Adipose tissue (tissue), 3 donors: ENCODE data around the gene MZF1. TPM values are rescaled to one million over a fixed set of nuclear protein-coding genes. Genes with fewer than 3 reads are reported as not detected.

Experiments used
- H3K27ac ChIP-seq: one replicate; pipeline ENCODE4 v1.5.1; 2013; ENCODE audit warnings: low read depth, low read length
- WGBS, 3 donors: extraction: QIAGEN DNeasy Blood & Tissue Kit; methylation state at CpG; one replicate each; pipeline ENCODE4 v1.1.7; 2013; 5-methylcytosine and 5-hydroxymethylcytosine counted together
- polyA plus RNA-seq, 3 donors: library from polyadenylated mRNA; stranded (reverse); fragments of 200-250 nt; gene quantifications; one replicate each; pipeline ENCODE4 v1.2.3, GENCODE V29; 2013
- donor health status: healthy with polysubstance abuse.
- donor health status: Bipolar disorder and iron deficiency.
- donor health status: healthy.

MZF1 gene
- polyA plus RNA-seq, 3 donors: 11.2 to 16.4 (median 14.7) TPM

- peak within 1 kb of the TSS; percentile 35 for H3K27ac ChIP-seq
- WGBS, 3 donors: 0 to 1% (median 0%) methylated on average over 87 of the region's 87 CpGs
Observed at GRCh38 chr19:58519355-58520256, 53.5 kb downstream of the MZF1 start, which contains the start of gene ZBTB45. Gene ZBTB45 (minus strand): TSS chr19:58519810. CDS start chr19:58517673, 2,137 bp downstream.

GRCh38 chr19:58519087-58519354, 54.1 kb downstream of the MZF1 start:
- WGBS, 3 donors: 0 to 1% (median 1%) methylated on average over 14 of the region's 14 CpGs

GRCh38 chr19:58518256-58519086, 54.7 kb downstream of the MZF1 start:
- WGBS, 3 donors: 7 to 8% (median 7%) methylated on average over 22 of the region's 22 CpGs
- H3K27ac ChIP-seq: no peak overlapping the region

More at GRCh38 chr19:58519087-58519354, 54.1 kb downstream of the MZF1 start:
- no peak overlapping the region for H3K27ac ChIP-seq

GRCh38 chr19:58516964-58517833, 55.9 kb downstream of the MZF1 start:
- H3K27ac ChIP-seq: no peak overlapping the region
- WGBS, 3 donors: 88 to 93% (median 91%) methylated on average over 64 to 65 of the region's 65 CpGs

- no peak overlapping the region for H3K27ac ChIP-seq
- 84 to 89% (median 84%) methylated on average over 25 of the region's 25 CpGs for WGBS, 3 donors
Observed at GRCh38 chr19:58516246-58516836, 56.8 kb downstream of the MZF1 start.

- WGBS, 3 donors: 77 to 97% (median 92%) methylated on average over 2 of the region's 2 CpGs
Observed at GRCh38 chr19:58515259-58515658, 57.9 kb downstream of the MZF1 start.

GRCh38 chr19:58514564-58515022, 58.5 kb downstream of the MZF1 start:
- WGBS, 3 donors: 47 to 73% (median 68%) methylated on average over 3 of the region's 3 CpGs
- no peak overlapping the region for H3K27ac ChIP-seq

More at GRCh38 chr19:58515259-58515658, 57.9 kb downstream of the MZF1 start:
- no peak overlapping the region for H3K27ac ChIP-seq

GRCh38 chr19:58513694-58514563, 59.2 kb downstream of the MZF1 start:
- 5 to 18% (median 13%) methylated on average over 52 to 66 of the region's 66 CpGs for WGBS, 3 donors
- H3K27ac ChIP-seq: no peak overlapping the region

GRCh38 chr19:58513213-58513693, 59.9 kb downstream of the MZF1 start:
- WGBS, 3 donors: 79 to 87% (median 84%) methylated on average over 10 of the region's 10 CpGs
- no peak overlapping the region for H3K27ac ChIP-seq

Other genes starting within 250 kb of the MZF1 start
- 1 to 10 TPM in 1 of 3 donors, under 1 TPM in 2; 0.67 to 1.1 (median 0.80) TPM for gene ZSCAN22, start 246.3 kb downstream of the MZF1 start, polyA plus RNA-seq
- gene A1BG, start 219.8 kb downstream of the MZF1 start, polyA plus RNA-seq: 10 to 100 TPM; 12.8 to 38.3 (median 14.1) TPM
- gene ZNF497, start 210.6 kb downstream of the MZF1 start, polyA plus RNA-seq: 1 to 10 TPM in 1 of 3 donors, under 1 TPM in 2; 0.22 to 1.3 (median 0.51) TPM
- 1 to 10 TPM in 2 of 3 donors, under 1 TPM in 1; 0.56 to 1.6 (median 1.0) TPM for gene ZNF837, start 192.3 kb downstream of the MZF1 start, polyA plus RNA-seq
- 1,000 to 10,000 TPM; 1,642 to 2,053 (median 1,868) TPM for gene RPS5, start 186.1 kb downstream of the MZF1 start, polyA plus RNA-seq
- not detected for gene RNF225, start 177.7 kb downstream of the MZF1 start, polyA plus RNA-seq
- 10 to 100 TPM in 1 of 3 donors, 1 to 10 TPM in 2; 3.1 to 10.6 (median 5.5) TPM for gene ZNF584, start 164.7 kb downstream of the MZF1 start, polyA plus RNA-seq
- gene ZNF132, start 133.2 kb downstream of the MZF1 start, polyA plus RNA-seq: 1 to 10 TPM in 1 of 3 donors, under 1 TPM in 2; 0.45 to 1.0 (median 0.89) TPM
- gene ZNF324B, start 121.7 kb downstream of the MZF1 start, polyA plus RNA-seq: 1 to 10 TPM; 1.8 to 2.9 (median 2.0) TPM
- 1 to 10 TPM; 4.0 to 6.0 (median 4.3) TPM for gene ZNF324, start 106.3 kb downstream of the MZF1 start, polyA plus RNA-seq
- 1 to 10 TPM; 7.3 to 8.8 (median 7.8) TPM for gene ZNF446, start 97.0 kb downstream of the MZF1 start, polyA plus RNA-seq
- 10 to 100 TPM; 11.7 to 19.5 (median 12.5) TPM for gene SLC27A5, start 61.3 kb downstream of the MZF1 start, polyA plus RNA-seq
- gene ZBTB45, start 53.5 kb downstream of the MZF1 start, polyA plus RNA-seq: 1 to 10 TPM; 5.3 to 8.2 (median 6.6) TPM
- 100 to 1,000 TPM; 154 to 206 (median 156) TPM for gene TRIM28, start 29.3 kb downstream of the MZF1 start, polyA plus RNA-seq
- gene CHMP2A, start 18.2 kb downstream of the MZF1 start, polyA plus RNA-seq: 100 to 1,000 TPM in 2 of 3 donors, 10 to 100 TPM in 1; 96.8 to 196 (median 184) TPM
- 10 to 100 TPM; 26.7 to 47.6 (median 46.1) TPM for gene UBE2M, start 14.7 kb downstream of the MZF1 start, polyA plus RNA-seq